Endodermal cell (in vitro differentiated cells): ENCODE results near the gene ARHGAP42. TPM values are rescaled to one million over a fixed set of nuclear protein-coding genes. Genes with fewer than 3 reads are reported as not detected.

Experiments used
- DNase-seq: peaks from one replicate; pipeline ENCODE4 v3.0.0-alpha.2; 2017
- H3K27ac ChIP-seq: 2 replicates; pipeline ENCODE4 v1.5.1; 2013; ENCODE audit warnings: mild to moderate bottlenecking, low read depth, low read length, moderate library complexity
- H3K27me3 ChIP-seq: 2 replicates; pipeline ENCODE4 v1.6.1; 2013; ENCODE audit warnings: mild to moderate bottlenecking, low read length, moderate library complexity; ENCODE audit not compliant: insufficient read depth, control insufficient read depth, poor library complexity, severe bottlenecking
- H3K36me3 ChIP-seq: 2 replicates; pipeline ENCODE4 v1.7.0; 2013; ENCODE audit warnings: mild to moderate bottlenecking, low read length, moderate library complexity; ENCODE audit not compliant: control insufficient read depth, insufficient read depth
- H3K4me1 ChIP-seq: one replicate; pipeline ENCODE4 v1.7.0; 2013; ENCODE audit warnings: low read length; ENCODE audit not compliant: control insufficient read depth, insufficient read depth
- H3K4me3 ChIP-seq: 2 replicates; pipeline ENCODE4 v1.5.1; 2013; ENCODE audit warnings: mild to moderate bottlenecking, low read length, moderate library complexity
- H3K9ac ChIP-seq: 2 replicates; pipeline ENCODE4 v1.6.1; 2013; ENCODE audit warnings: mild to moderate bottlenecking, low read length, moderate library complexity; ENCODE audit not compliant: poor library complexity, severe bottlenecking; ENCODE audit errors: extremely low read depth
- H3K9me3 ChIP-seq: 2 replicates; pipeline ENCODE4 v1.6.1; 2013; ENCODE audit warnings: mild to moderate bottlenecking, low read length, moderate library complexity; ENCODE audit not compliant: control insufficient read depth
- H3K27ac Mint-ChIP-seq: 2 replicates; pipeline ENCODE4 v1.8.0; 2020; ENCODE audit warnings: mixed read lengths
- H3K27me3 Mint-ChIP-seq: 2 replicates; pipeline ENCODE4 v1.8.0; 2021; ENCODE audit warnings: mild to moderate bottlenecking, mixed read lengths; ENCODE audit not compliant: insufficient read depth
- H3K36me3 Mint-ChIP-seq: 2 replicates; pipeline ENCODE4 v1.8.0; 2020; ENCODE audit warnings: low read depth, mixed read lengths
- H3K4me1 Mint-ChIP-seq: 2 replicates; pipeline ENCODE4 v1.8.0; 2020; ENCODE audit warnings: mixed read lengths
- H3K4me3 Mint-ChIP-seq: 2 replicates; pipeline ENCODE4 v1.8.0; 2020; ENCODE audit warnings: mild to moderate bottlenecking, moderate library complexity, mixed read lengths
- H3K9me3 Mint-ChIP-seq: 2 replicates; pipeline ENCODE4 v1.8.0; 2020; ENCODE audit warnings: mild to moderate bottlenecking, mixed read lengths
- WGBS, 2 experiments: methylation state at CpG; one replicate each; pipeline versions ENCODE4 v1.1.5 to v1.1.7; 2013; ENCODE audit warnings: missing lambda C conversion rate in 2 of 2, mixed read lengths in 1 of 2; ENCODE audit not compliant: insufficient coverage in 1 of 2, insufficient read length in 1 of 2; 5-methylcytosine and 5-hydroxymethylcytosine counted together
- total RNA-seq, 2 donors: library from RNA; stranded (reverse); fragmentation: NEBNext Ultra II Directional in 1 of 2; extraction: Animal tissue kit (Norgen Biotek cat#: 25700) in 1 of 2; gene quantifications; 2 replicates in 1 of 2; 3 replicates in 1 of 2; pipeline ENCODE4 v1.2.1, GENCODE V29; 2021
- TF ChIP-seq, protein P1 (sequence below): fragments of 200-600 bp; sonication (generic); conservative IDR thresholded peaks from 2 replicates; pipeline ENCODE4 v1.5.0; 2021; ENCODE audit warnings: antibody characterized with exemption, mild to moderate bottlenecking

Gene ARHGAP42
- total RNA-seq, 2 donors from 2014 or later, result 164 to 176 TPM

DNA sequence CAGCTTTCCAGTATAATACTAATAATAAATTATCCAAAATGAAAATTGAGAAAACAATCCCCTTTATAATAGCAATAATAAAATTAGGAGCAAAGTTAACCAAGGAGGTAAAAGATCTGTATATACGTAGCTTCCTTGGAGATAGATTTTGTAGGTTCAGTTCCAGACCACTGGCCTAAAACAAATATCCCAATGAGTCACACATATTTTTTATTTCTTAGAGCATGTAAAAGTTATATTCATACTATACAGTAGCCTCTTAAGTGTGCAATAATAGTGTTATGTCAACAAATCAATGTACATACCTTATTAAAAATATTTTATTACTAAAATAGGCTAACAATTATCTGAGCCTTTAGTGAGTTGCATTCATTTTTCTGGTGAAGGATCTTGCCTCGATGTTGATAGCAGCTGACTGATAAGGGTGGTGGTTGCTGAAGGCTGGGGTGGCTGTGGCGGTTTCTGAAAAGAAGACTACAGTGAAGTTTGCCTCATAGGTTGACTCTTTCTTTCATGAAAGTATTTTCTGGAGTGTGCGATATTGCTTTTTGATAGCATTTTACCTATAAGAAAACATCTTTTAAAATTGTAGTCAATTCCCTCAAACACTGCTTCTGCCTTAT lies 178.5 kb downstream of the ARHGAP42 start:
- H3K9me3 ChIP-seq, result no peaks in the 10 kb centered on the region
- peaks cover 20% of the 10 kb centered on the region for H3K36me3 ChIP-seq
- TF ChIP-seq, protein P1, sequence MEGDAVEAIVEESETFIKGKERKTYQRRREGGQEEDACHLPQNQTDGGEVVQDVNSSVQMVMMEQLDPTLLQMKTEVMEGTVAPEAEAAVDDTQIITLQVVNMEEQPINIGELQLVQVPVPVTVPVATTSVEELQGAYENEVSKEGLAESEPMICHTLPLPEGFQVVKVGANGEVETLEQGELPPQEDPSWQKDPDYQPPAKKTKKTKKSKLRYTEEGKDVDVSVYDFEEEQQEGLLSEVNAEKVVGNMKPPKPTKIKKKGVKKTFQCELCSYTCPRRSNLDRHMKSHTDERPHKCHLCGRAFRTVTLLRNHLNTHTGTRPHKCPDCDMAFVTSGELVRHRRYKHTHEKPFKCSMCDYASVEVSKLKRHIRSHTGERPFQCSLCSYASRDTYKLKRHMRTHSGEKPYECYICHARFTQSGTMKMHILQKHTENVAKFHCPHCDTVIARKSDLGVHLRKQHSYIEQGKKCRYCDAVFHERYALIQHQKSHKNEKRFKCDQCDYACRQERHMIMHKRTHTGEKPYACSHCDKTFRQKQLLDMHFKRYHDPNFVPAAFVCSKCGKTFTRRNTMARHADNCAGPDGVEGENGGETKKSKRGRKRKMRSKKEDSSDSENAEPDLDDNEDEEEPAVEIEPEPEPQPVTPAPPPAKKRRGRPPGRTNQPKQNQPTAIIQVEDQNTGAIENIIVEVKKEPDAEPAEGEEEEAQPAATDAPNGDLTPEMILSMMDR, result no peak
- H3K27me3 ChIP-seq, result no peaks in the 10 kb centered on the region
- Mint-ChIP-seq H3K4me1 (peaks cover 55% of the 10 kb centered on the region), H3K36me3 (peaks cover 26% of the 10 kb centered on the region), H3K27ac (no peak overlapping the region), H3K4me3 (no peak overlapping the region), H3K9me3 (no peaks in the 10 kb centered on the region), H3K27me3 (no peaks in the 10 kb centered on the region)
- H3K9ac ChIP-seq, result no peak overlapping the region
- 75 to 100% methylated on average over 1 to 3 of the region's 4 CpGs for WGBS, 2 experiments
- H3K27ac ChIP-seq, result no peak overlapping the region
- no peak overlapping the region for H3K4me3 ChIP-seq
- no peak for DNase-seq
- H3K4me1 ChIP-seq, result peaks cover 11% of the 10 kb centered on the region

DNA sequence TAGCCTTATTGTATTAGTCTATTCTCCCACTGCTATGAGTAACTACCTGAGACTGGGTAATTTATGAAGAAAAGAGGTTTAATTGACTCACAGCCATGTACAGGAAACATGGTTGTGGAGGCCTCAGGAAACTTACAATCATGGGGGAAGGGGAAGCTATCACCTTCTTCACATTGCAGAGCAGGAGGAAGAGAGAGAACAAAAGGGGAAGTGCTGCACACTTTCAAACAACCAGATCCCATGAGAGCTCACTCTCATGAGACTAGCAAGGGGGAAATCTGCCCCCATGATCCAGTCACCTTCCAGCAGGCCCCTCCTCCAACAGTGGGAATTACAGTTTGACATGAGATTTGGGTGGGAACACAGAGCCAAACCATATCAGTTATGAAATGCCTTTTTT lies 179.4 kb downstream of the ARHGAP42 start:
- peaks cover 17% of the 10 kb centered on the region for H3K36me3 Mint-ChIP-seq
- TF ChIP-seq, protein P1, result no peak
- peaks cover 48% of the 10 kb centered on the region for H3K4me1 Mint-ChIP-seq

DNA sequence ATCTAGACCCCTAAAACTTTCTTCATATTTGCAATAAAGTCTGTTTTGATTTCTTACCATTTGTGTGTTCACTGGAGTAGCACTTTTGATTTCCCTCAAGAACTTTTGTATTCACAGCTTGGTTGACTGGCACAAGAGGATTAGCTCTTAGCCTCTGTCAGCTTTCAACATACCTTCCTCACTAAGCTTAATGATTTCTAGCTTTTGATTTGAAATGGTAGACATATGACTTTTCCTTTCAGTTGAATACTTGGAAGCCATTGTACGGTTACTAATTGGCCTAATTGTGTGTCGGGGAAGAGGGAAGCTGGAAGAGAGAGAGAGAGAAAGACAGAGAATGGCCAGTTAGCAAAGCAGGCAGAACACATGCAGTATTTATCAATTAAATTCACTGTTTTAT lies 180.5 kb downstream of the ARHGAP42 start:
- Mint-ChIP-seq H3K27ac (peak overlapping the region; percentile 28), H3K36me3 (peaks cover 8% of the 10 kb centered on the region), H3K4me3 (no peak overlapping the region), H3K9me3 (no peaks in the 10 kb centered on the region), H3K4me1 (peaks cover 45% of the 10 kb centered on the region), H3K27me3 (no peaks in the 10 kb centered on the region)
- TF ChIP-seq, protein P1, result no peak
- Histone ChIP-seq H3K27me3 (no peaks in the 10 kb centered on the region), H3K4me3 (no peak overlapping the region), H3K9ac (no peak overlapping the region), H3K9me3 (no peaks in the 10 kb centered on the region), H3K36me3 (peaks cover 4% of the 10 kb centered on the region), H3K4me1 (peaks cover 11% of the 10 kb centered on the region), H3K27ac (no peak overlapping the region)
- WGBS, 2 experiments, result 86 to 87% methylated on average over 2 of the region's 2 CpGs
- no peak for DNase-seq

More for the DNA sequence above, 179.4 kb downstream of the ARHGAP42 start:
- H3K4me3 ChIP-seq, result no peak overlapping the region
- H3K4me1 ChIP-seq, result peaks cover 11% of the 10 kb centered on the region
- Mint-ChIP-seq H3K27ac (no peak overlapping the region), H3K9me3 (no peaks in the 10 kb centered on the region), H3K4me3 (no peak overlapping the region), H3K27me3 (no peaks in the 10 kb centered on the region)
- no peaks in the 10 kb centered on the region for H3K9me3 ChIP-seq
- no peak overlapping the region for H3K9ac ChIP-seq
- H3K36me3 ChIP-seq, result peaks cover 11% of the 10 kb centered on the region
- H3K27me3 ChIP-seq, result no peaks in the 10 kb centered on the region
- H3K27ac ChIP-seq, result no peak overlapping the region
- DNase-seq, result no peak
